Eye (tissue), 1 donor: ENCODE results near the gene PPP1R12C.
"Not testable (repeated sequence)": the region's sequence is repeated elsewhere in the genome, so short reads cannot be mapped to it uniquely, and the experiment has no call there.

Experiments
- DNase-seq: peaks from one replicate; pipeline ENCODE4 v3.0.0-alpha.2; 2015

PPP1R12C gene

GRCh38 chr19:55116859-55117662, at the start of gene PPP1R12C:
PPP1R12C (minus strand) TSS chr19:55117637; CDS start chr19:55117543, 94 bp downstream.
- DNase-seq, result no peak

- DNase-seq, result peak; percentile 98
Measured at GRCh38 chr19:55166530-55167268, 49.3 kb upstream of the PPP1R12C start, which contains the start of gene DNAAF3. DNAAF3 (minus strand) TSS chr19:55166613; CDS start chr19:55166413, 200 bp downstream.

- peak; percentile 91 for DNase-seq
Measured at GRCh38 chr19:55165952-55166529, 48.6 kb upstream of the PPP1R12C start.

DNA sequence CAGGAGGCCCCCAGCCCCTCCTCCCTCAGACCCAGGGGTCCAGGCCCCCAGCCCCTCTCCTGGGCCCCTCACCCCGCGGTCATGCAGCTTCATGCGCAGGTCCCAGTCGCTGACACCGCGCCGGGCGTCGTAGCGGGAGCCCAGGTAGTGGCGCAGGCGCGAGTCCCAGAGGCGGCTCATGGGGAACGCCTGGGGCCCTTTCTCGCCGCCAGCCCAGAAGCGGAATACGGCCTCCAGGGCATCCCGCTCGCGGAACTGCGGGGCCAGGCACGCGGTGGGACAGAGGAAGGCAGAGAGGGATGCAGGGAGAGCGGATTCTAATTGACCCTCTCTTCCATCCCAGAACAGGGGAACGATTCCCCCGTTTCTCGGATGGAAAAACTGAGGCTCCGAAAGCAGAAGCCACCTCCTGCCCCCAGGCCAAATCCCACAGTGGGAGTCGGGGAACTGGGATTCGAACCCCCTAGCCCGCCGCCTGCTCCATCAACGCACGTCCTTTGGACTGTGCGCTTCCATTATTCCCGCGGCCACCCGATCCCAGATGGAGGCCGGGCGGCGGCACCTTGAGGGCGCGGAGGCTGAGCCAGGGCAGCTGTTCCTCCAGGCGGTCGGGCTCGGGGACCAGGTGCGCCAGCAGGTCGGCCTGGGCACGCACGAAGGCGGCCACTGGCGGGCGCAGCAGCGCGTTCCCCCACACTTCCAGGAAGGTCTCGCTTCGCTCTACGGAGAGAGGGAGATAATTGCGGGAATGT, 44.3 kb upstream of the PPP1R12C start:
- no peak for DNase-seq

DNA sequence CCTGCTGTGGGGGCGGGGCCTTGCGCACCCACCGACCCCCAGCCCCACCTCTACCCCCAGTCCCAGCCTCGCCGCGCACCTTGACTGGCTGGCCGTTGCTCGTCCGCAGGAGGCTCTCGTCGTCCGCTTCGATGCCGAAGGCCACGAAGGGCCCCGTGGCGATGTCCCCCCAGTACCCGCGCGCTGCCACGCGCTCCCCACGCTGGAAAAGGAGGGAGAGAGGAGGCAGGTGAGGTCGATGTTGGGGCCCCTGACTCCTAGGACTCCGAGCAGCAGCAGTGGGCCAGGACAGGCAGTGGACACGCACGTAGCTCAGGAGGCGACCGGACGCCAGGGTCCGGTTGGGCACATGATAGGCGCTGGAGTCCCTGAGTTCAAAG, 43.5 kb upstream of the PPP1R12C start:
- no peak for DNase-seq

DNA sequence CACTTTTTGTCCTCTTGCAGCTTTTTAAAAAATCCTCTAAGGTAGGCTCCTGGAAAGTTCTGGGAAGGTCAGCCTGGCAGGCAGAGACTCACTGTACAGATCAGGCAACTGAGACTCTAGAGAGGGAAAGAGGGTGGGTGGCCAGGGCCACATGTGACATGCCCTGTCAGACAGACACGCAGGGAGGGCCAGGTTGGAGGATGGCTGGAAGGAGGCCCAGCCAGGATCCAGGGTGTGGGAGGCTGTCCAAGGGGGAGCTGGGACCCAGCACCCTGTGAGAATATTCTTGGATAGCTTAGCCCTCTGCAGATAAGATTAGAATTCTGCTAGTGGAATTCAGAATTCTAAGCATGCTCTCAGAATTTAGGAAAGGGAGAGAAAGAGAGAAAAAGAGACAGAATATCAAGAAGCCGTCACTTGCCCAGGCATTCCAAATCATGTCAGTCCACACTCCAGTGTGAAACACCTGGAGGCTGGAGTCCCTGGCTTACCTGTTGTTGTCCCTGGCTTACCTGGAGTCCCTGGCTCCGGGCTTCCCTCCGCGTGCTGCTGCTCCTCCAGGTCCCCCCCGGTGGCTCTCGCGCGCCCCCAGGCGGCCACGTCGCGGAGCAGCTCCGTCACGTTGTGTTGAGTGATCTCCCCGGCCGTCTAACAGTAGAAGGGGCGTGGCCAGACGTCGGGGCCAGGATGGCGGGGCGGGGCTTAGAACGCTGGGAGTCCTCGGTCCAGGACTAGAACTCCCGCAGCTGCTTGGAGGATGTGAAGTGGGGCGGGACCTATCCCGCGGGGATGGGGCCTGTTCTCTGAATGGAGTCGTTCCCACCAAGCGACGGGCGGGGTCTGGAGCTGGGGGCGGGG, 42.9 kb upstream of the PPP1R12C start:
- peak; percentile 91 for DNase-seq

GRCh38 chr19:55158848-55159749, 41.7 kb upstream of the PPP1R12C start:
- no peak for DNase-seq

- DNase-seq, result no peak
Measured at GRCh38 chr19:55158423-55158822, 41.0 kb upstream of the PPP1R12C start.

DNA sequence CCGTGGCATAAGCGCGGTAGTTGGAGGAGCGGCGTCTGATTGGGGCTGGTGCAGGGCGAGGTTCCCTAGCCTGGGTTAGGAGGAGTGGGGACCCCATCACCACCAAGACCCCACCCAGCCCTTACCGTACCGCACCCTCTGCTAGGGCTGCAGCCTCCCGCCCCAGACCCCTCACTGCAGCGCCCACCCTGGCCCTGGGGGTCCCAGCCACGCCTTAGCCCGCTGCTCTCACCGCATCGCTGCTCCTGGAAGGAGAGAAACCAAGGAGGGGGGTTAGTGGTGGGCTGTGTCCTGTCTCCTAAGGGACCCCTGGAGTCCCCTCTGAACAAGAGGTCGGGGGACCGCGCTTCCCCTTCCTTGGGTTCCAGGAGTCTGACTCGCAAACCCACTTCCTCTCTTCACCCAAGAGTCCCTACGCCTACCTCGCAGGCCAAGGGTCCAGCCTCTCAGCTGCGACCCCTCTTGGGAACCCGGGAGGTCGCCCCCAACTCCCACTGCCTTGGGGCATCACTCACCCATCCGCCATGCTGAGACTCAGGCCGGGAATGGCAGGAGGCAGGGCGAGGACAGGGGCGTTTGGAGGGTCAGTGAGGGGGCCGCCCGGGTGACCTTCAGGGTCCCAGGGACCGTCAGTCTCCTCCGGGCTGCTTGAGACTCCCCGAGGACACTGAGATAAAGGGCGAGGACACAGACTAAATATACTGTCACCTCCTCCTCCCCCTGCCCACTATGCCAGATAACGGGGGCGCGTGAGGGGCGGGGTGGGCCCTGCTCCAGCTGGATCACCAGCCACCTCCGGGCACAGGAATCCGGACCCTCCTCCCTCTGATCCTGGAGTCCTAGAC, 39.8 kb upstream of the PPP1R12C start, which contains the start of gene TNNI3:
Gene TNNI3 (minus strand): TSS at position 669 of the 845 bp plus-strand sequence. CDS start 143 bp downstream, at position 526.
- DNase-seq, result no peak

DNA sequence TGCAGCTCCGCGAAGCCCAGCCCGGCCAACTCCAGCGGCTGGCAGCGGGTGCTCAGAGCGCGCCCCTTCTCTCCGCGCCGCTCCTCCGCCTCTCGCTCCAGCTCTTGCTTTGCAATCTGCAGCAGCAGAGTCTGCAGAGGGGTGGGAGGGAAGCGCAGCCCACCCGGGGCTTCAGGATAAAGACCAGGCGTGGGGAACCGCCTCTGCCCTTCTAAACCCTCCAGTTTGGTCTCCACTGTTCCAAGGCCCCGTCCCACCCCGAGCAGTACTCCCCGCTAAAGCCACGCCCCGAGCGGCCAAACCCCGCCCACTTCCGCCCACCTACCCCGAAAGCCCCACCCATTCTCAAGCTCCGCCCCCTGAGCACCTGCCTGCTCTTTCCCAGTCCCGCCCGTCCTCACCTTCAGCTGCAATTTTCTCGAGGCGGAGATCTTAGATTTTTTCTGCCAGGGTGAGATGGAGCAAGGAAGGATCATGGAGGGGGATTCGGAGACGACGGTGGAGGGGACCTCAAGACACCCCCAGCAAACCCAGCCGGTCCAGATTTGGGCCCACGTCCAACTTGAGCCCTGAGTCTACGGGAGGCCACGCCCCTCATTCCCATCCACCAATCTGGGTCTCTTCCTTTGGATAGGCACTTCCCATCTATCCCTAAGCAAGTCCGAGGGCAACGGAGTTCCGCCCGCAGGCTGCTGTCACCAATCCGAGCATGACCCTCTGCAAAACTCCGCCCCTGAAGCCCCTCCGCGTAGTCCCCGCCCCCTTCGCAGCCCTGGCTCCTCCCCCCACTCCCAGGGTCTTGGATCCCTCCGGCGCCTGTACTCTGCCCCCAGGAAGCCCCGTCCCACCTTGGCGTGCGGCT, 39.0 kb upstream of the PPP1R12C start:
- DNase-seq, result peak; percentile 80

GRCh38 chr19:55155784-55156183, 38.3 kb upstream of the PPP1R12C start:
- not testable (repeated sequence) for DNase-seq

DNA sequence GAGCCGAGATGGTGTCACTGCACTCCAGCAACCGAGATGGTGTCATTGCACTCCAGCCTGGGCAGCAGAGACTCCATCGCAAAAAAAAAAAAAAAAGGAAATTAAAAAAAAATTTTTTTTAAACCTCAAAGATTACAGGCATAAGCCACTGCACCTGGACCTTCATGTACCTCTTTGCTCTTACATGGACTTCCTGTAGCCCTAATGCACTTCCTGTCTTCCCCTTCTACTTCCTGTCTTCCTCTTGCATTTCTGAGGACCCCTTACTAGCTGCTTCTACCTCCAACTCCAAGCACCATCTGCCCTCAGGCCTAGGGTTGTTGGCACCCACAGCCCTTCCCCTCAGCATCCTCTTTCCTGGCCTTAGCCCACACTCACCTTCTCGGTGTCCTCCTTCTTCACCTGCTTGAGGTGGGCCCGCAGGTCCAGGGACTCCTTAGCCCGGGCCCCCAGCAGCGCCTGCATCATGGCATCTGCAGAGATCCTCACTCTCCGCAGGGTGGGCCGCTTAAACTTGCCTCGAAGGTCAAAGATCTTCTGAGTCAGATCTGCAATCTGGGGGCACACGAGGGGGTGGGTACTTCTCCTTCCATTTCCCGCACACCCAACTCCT, 36.3 kb upstream of the PPP1R12C start:
- no peak for DNase-seq

- no peak for DNase-seq
Measured at GRCh38 chr19:55152017-55152416, 34.6 kb upstream of the PPP1R12C start.

- no peak for DNase-seq
Measured at GRCh38 chr19:55149078-55150003, 31.9 kb upstream of the PPP1R12C start, which contains the start of gene TNNT1. TNNT1 (minus strand) TSS chr19:55149206; CDS start chr19:55147157, 2,049 bp downstream.

DNA sequence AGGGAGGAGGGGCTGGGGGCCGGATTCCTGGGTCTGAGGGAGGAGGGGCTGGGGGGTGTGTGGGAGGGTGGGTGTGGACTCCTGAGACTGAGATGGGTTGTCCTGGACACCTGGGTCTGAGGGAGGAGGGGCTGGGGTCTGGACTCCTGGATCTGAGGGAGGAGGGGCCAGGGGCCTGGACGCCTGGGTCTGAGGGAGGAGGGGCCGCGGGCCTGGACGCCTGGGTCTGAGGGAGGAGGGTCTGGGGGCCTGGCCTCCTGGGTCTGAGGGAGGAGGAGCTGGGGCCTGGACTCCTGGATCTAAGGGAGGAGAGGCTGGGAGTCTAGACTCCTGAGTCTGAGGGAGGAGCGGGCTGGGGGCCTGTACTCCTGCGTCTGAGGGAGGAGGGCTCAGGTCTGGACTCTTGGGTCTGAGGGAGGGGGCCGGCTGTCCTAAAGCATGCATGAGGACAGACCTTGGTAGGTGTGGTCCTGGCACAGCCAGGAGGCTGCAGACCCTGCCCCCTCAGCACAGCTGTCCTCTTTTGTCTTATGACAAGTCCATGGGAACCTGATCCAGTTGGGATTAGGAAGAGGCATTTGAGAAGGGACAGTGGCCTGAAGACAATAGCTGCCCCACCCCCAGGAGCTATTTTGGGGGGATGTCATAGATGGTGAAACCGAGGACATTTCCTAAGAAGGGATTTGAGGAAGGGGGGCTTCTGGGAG, 30.3 kb upstream of the PPP1R12C start:
- DNase-seq, result no peak

DNA sequence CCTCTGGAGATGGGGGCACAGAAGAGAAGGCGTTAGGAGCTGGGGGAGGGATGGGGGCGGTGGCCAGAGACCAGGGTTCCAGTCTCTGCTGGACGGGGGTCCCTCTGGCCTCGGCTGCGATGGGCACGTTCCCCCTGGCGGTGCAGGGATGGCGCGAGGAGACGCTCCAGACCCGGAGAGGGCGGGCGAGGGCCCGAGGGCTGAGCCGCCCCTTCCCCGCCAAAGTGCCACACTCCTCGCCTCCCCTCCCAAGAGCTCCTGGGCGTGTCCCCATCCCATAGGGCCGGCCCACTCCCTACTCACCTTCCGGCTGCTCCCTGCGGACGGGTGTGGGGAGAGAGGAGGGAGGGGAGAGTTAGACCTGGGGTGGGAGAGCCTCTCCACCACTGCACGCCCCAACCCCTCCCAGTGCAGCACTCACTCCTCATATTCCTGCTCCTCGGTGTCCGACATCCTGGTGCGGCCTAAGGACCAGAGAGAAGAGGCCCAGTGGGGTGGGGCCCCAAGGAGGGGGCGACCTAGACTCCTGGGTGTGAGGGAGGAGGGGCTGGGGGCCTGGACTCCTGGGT, 29.4 kb upstream of the PPP1R12C start:
- DNase-seq, result no peak
